HepG2 (cell line): Measurements from ENCODE around the gene RCC1. TPM values are rescaled to one million over a fixed set of nuclear protein-coding genes. Genes with fewer than 3 reads are reported as not detected.

Source experiments
- CREB1 ChIP-seq, 2 experiments: fragments of 450-650 bp in 1 of 2; IDR thresholded peaks; 2 replicates each; pipeline ENCODE4 v1.6.1; 2016 to 2017; ENCODE audit warnings: control low read depth in 1 of 2, mild to moderate bottlenecking in 1 of 2, missing compliant biosample characterization in 1 of 2, missing genetic modification characterization in 1 of 2
- GTF2F1 ChIP-seq: fragments of 150-350 bp; IDR thresholded peaks from 2 replicates; pipeline ENCODE4 v1.6.1; 2014; ENCODE audit warnings: low read length
- KAT8 ChIP-seq: IDR thresholded peaks from 2 replicates; pipeline ENCODE4 v1.6.1; 2016; ENCODE audit warnings: missing genetic modification reagents, missing compliant biosample characterization
- NONO ChIP-seq, 2 experiments: fragments of 450-650 bp in 1 of 2; sonication (generic) in 1 of 2; formaldehyde crosslinking in 1 of 2; IDR thresholded peaks in 1 of 2; conservative IDR thresholded peaks in 1 of 2; 2 replicates each; pipeline versions ENCODE4 v1.6.1 to v1.8.0; 2017 to 2022; ENCODE audit warnings: mild to moderate bottlenecking in 1 of 2, missing genetic modification reagents in 1 of 2, moderate library complexity in 1 of 2
- TSC22D2 ChIP-seq: sonication (generic); formaldehyde crosslinking; IDR thresholded peaks from 2 replicates; pipeline ENCODE4 v1.5.1; 2020; ENCODE audit warnings: missing genetic modification reagents, mild to moderate bottlenecking, borderline replicate concordance
- UBTF ChIP-seq: sonication (generic); formaldehyde crosslinking; IDR thresholded peaks from 2 replicates; pipeline ENCODE4 v1.4.0; 2020; ENCODE audit warnings: mild to moderate bottlenecking, missing genetic modification reagents
- ZNF407 ChIP-seq: sonication (generic); formaldehyde crosslinking; IDR thresholded peaks from one replicate; pipeline ENCODE4 v1.5.1; 2020; ENCODE audit warnings: mild to moderate bottlenecking, missing genetic modification reagents; ENCODE audit errors: not compliant biosample characterization
- ZNF564 ChIP-seq: sonication (generic); formaldehyde crosslinking; IDR thresholded peaks from 2 replicates; pipeline ENCODE4 v1.8.1; 2023; ENCODE audit warnings: mild to moderate bottlenecking, missing genetic modification reagents
- ZNF678 ChIP-seq: sonication (generic); formaldehyde crosslinking; IDR thresholded peaks from 2 replicates; pipeline ENCODE4 v1.4.0; 2020; ENCODE audit warnings: mild to moderate bottlenecking, missing genetic modification reagents
- ZNF7 ChIP-seq: IDR thresholded peaks from 2 replicates; pipeline ENCODE4 v1.6.1; 2016; ENCODE audit warnings: missing biosample characterization, missing genetic modification reagents
- polyA plus RNA-seq, 8 experiments: library from polyadenylated mRNA; depleted of rRNA in 3 of 8; stranded (reverse) in 7 of 8; unstranded in 1 of 8; fragments of >200 nt; fragmentation: Illumina TruSeq in 4 of 8; extraction: Trizol in 4 of 8; gene quantifications; 2 replicates each; pipeline versions ENCODE4 v1.2.1 to v1.2.3, GENCODE V29; 2011 to 2016; ENCODE audit warnings: low read depth in 4 of 8, missing spikeins in 1 of 8, mixed read lengths in 1 of 8; ENCODE audit not compliant: insufficient read depth in 1 of 8
- total RNA-seq, 5 experiments: library from RNA; depleted of rRNA; stranded (reverse); fragments of >200 nt; fragmentation: Illumina TruSeq; extraction: Trizol; gene quantifications; 2 replicates each; pipeline ENCODE4 v1.2.3, GENCODE V29; 2016; ENCODE audit warnings: low read depth in 1 of 5
- TF ChIP-seq, protein P1 (sequence below): sonication (generic); formaldehyde crosslinking; IDR thresholded peaks from 2 replicates; pipeline ENCODE4 v1.4.0; 2020; ENCODE audit warnings: missing genetic modification reagents
- TF ChIP-seq, protein P2 (sequence below): sonication (generic); formaldehyde crosslinking; IDR thresholded peaks from 2 replicates; pipeline ENCODE4 v1.5.1; 2020; ENCODE audit warnings: missing genetic modification reagents, mild to moderate bottlenecking, borderline replicate concordance
- TF ChIP-seq, protein P3 (sequence below): sonication (generic); formaldehyde crosslinking; IDR thresholded peaks from 2 replicates; pipeline ENCODE4 v1.5.0; 2020; ENCODE audit warnings: missing genetic modification reagents, mild to moderate bottlenecking, borderline replicate concordance

RCC1 gene
- total and polyA plus RNA-seq, 2 of the 13 experiments (the other 11 are each of a cell fraction or from before 2014, with no cell fraction given): 47.2 to 80.8 TPM

- TF ChIP-seq TSC22D2 (CRISPR knock-in tag) (no peak), ZNF7 (CRISPR knock-in tag) (0 out of 2 replicates have a peak, but pooled peaks have one; percentile 2), ZNF407 (CRISPR knock-in tag) (no peak), ZNF564 (CRISPR knock-in tag) (0 out of 2 replicates have a peak, but pooled peaks have one; percentile 9), ZNF678 (no peak), UBTF (CRISPR knock-in tag) (peak; percentile 10; the same call in 1 of the 2 replicates), KAT8 (CRISPR knock-in tag) (no peak), CREB1 (IDR thresholded peaks at IDR 0.05) (no peak), CREB1 (CRISPR knock-in tag; IDR thresholded peaks at IDR 0.05) (0 out of 2 replicates have a peak, but pooled peaks have one; percentile 2), GTF2F1 (no peak), NONO (IDR thresholded peaks at IDR 0.05) (no peak), NONO (CRISPR knock-in tag; conservative IDR thresholded peaks at IDR 0.05) (0 out of 2 replicates have a peak, but pooled peaks have one; percentile 10)
- TF ChIP-seq, protein P1, sequence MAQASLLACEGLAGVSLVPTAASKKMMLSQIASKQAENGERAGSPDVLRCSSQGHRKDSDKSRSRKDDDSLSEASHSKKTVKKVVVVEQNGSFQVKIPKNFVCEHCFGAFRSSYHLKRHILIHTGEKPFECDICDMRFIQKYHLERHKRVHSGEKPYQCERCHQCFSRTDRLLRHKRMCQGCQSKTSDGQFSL: no peak
- TF ChIP-seq, protein P2, sequence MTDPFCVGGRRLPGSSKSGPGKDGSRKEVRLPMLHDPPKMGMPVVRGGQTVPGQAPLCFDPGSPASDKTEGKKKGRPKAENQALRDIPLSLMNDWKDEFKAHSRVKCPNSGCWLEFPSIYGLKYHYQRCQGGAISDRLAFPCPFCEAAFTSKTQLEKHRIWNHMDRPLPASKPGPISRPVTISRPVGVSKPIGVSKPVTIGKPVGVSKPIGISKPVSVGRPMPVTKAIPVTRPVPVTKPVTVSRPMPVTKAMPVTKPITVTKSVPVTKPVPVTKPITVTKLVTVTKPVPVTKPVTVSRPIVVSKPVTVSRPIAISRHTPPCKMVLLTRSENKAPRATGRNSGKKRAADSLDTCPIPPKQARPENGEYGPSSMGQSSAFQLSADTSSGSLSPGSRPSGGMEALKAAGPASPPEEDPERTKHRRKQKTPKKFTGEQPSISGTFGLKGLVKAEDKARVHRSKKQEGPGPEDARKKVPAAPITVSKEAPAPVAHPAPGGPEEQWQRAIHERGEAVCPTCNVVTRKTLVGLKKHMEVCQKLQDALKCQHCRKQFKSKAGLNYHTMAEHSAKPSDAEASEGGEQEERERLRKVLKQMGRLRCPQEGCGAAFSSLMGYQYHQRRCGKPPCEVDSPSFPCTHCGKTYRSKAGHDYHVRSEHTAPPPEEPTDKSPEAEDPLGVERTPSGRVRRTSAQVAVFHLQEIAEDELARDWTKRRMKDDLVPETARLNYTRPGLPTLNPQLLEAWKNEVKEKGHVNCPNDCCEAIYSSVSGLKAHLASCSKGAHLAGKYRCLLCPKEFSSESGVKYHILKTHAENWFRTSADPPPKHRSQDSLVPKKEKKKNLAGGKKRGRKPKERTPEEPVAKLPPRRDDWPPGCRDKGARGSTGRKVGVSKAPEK (CRISPR knock-in tag): 0 out of 2 replicates have a peak, but pooled peaks have one; percentile 5
- TF ChIP-seq, protein P3, sequence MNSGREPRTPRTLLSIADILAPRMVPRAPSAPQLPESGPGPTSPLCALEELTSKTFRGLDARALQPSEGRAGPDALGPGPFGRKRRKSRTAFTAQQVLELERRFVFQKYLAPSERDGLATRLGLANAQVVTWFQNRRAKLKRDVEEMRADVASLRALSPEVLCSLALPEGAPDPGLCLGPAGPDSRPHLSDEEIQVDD (CRISPR knock-in tag): no peak
Measured at GRCh38 chr1:28510273-28510969, 4.6 kb downstream of the RCC1 start (continued).
